ENCODE data around the gene PCDH10.

The PCDH10 gene

GRCh38 chr4:133148690-133149363, at the start of gene PCDH10:
Gene PCDH10, plus strand, starts transcription at chr4:133149294. Its CDS starts 847 bp downstream, at chr4:133150141.
- peak; percentile 59 for DNase-seq

- DNase-seq: no peak
These were observed 47.1 kb upstream of the PCDH10 start for GRCh38 chr4:133102043-133102442.

GRCh38 chr4:133102612-133103409, 46.3 kb upstream of the PCDH10 start:
- no peak for DNase-seq

GRCh38 chr4:133112641-133113040, 36.5 kb upstream of the PCDH10 start:
- no peak for DNase-seq

- DNase-seq: no peak
These were observed 24.3 kb upstream of the PCDH10 start for GRCh38 chr4:133124746-133125145.

GRCh38 chr4:133127500-133127899, 21.6 kb upstream of the PCDH10 start:
- no peak for DNase-seq

- no peak for DNase-seq
These were observed 19.9 kb upstream of the PCDH10 start for GRCh38 chr4:133129237-133129636.

GRCh38 chr4:133130171-133130570, 18.9 kb upstream of the PCDH10 start:
- no peak for DNase-seq

GRCh38 chr4:133131829-133132460, 17.1 kb upstream of the PCDH10 start:
- DNase-seq: no peak

GRCh38 chr4:133136833-133137232, 12.3 kb upstream of the PCDH10 start:
- no peak for DNase-seq

- DNase-seq: no peak
These were observed 11.5 kb upstream of the PCDH10 start for GRCh38 chr4:133137571-133137970.

GRCh38 chr4:133143775-133144430, 5.2 kb upstream of the PCDH10 start:
- DNase-seq: no peak

GRCh38 chr4:133145241-133145640, 3.9 kb upstream of the PCDH10 start:
- no peak for DNase-seq

- DNase-seq: no peak
These were observed 3.1 kb upstream of the PCDH10 start for GRCh38 chr4:133145758-133146573.

- DNase-seq: peak; percentile 30
These were observed 2.4 kb upstream of the PCDH10 start for GRCh38 chr4:133146574-133147241.

GRCh38 chr4:133147286-133147821, 1.7 kb upstream of the PCDH10 start:
- DNase-seq: no peak

GRCh38 chr4:133147921-133148689, 989 bp upstream of the PCDH10 start:
- DNase-seq: no peak

- no peak for DNase-seq
These were observed 236 bp downstream of the PCDH10 start for GRCh38 chr4:133149364-133149695.

GRCh38 chr4:133149932-133150471, 908 bp downstream of the PCDH10 start:
- no peak for DNase-seq

- no peak for DNase-seq
These were observed 1.6 kb downstream of the PCDH10 start for GRCh38 chr4:133150486-133151340.
